Measurements from ENCODE around the gene IL1RN.

IL1RN gene

DNA sequence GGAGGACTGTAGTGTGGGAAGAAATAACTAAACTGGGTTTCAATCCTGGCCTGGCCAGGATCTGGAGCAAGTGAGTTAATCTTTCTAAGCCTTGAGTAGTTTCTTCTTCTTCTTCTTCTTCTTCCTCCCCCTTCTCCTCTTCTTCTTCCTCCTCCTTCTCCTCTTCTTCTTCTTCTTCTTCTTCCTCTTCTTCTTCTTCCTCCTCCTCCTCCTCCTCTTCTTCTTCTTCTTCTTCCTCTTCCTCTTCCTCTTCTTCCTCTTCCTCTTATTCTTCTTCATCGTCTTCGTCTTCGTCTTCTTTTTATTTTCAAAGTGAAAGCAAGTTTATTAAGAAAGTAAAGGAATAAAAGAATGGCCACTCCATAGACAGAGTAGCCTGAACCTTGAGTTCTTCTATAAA lies 6.5 kb upstream of the IL1RN start:
- no peaks in the 10 kb centered on the region for H3K36me3 ChIP-seq (ENCODE audit: insufficient read depth, low read length)
- H3K27me3 ChIP-seq (ENCODE audit: control insufficient read depth in 1 of 2, insufficient read depth in 2 of 2, low read length in 2 of 2), result no peaks in the 10 kb centered on the region
- no peak overlapping the region for H3K27ac ChIP-seq (ENCODE audit: low read depth, low read length)
- H3K4me1 ChIP-seq (ENCODE audit: insufficient read depth, low read length), result no peaks in the 10 kb centered on the region
- H3K4me3 ChIP-seq (ENCODE audit: low read depth in 1 of 2, low read length in 2 of 2), result no peak overlapping the region
- H3K9ac ChIP-seq (ENCODE audit: low read length), result no peak overlapping the region
- H3K9me3 ChIP-seq (ENCODE audit: low read length), result no peaks in the 10 kb centered on the region

DNA sequence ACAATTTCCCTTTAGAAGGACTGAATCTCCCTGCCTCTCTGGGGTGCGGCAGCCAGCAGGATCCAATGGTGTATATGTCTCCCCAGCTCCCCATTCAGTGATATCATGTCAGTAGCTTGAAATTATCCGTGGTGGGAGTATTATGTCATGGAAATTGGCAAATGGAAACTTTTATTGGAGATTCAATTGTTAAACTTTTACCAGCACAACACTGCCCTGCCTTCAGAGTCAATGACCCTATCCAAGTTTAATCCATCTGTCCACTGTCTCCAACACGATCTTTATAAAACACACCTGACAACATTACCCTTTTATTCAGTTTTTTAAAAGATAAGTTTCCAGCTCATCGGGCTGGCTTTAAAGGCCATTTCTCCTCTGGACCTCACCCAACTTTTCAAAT lies 5.0 kb upstream of the IL1RN start:
- Histone ChIP-seq H3K4me3 (ENCODE audit: low read depth in 1 of 2, low read length in 2 of 2) (no peak overlapping the region), H3K9me3 (ENCODE audit: low read length) (no peaks in the 10 kb centered on the region), H3K9ac (ENCODE audit: low read length) (no peak overlapping the region), H3K27me3 (ENCODE audit: control insufficient read depth in 1 of 2, insufficient read depth in 2 of 2, low read length in 2 of 2) (no peaks in the 10 kb centered on the region), H3K4me1 (ENCODE audit: insufficient read depth, low read length) (no peaks in the 10 kb centered on the region), H3K27ac (ENCODE audit: low read depth, low read length) (no peak overlapping the region), H3K36me3 (ENCODE audit: insufficient read depth, low read length) (no peaks in the 10 kb centered on the region)

DNA sequence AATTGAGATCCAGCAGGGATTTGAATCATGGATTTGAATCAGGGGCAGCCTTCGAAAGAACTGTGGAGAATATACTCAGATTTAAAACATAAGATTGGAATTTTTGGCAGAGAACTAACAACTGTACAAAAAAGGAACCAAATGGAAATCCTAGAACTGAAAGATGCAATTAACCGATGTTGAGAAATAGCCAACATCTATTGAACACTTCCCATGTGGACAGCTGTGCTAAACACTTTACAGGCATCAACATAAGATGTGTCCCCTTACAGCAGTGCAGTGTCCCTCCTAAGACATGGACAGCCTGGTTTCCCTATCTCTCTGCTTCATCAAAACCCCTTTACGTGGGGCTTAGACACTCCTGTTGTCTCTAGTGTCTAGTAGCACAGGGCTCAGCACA lies 3.7 kb upstream of the IL1RN start:
- Histone ChIP-seq H3K9me3 (ENCODE audit: low read length) (no peaks in the 10 kb centered on the region), H3K36me3 (ENCODE audit: insufficient read depth, low read length) (no peaks in the 10 kb centered on the region), H3K27ac (ENCODE audit: low read depth, low read length) (no peak overlapping the region), H3K4me1 (ENCODE audit: insufficient read depth, low read length) (no peaks in the 10 kb centered on the region), H3K4me3 (ENCODE audit: low read depth in 1 of 2, low read length in 2 of 2) (no peak overlapping the region), H3K27me3 (ENCODE audit: control insufficient read depth in 1 of 2, insufficient read depth in 2 of 2, low read length in 2 of 2) (no peaks in the 10 kb centered on the region), H3K9ac (ENCODE audit: low read length) (no peak overlapping the region)

DNA sequence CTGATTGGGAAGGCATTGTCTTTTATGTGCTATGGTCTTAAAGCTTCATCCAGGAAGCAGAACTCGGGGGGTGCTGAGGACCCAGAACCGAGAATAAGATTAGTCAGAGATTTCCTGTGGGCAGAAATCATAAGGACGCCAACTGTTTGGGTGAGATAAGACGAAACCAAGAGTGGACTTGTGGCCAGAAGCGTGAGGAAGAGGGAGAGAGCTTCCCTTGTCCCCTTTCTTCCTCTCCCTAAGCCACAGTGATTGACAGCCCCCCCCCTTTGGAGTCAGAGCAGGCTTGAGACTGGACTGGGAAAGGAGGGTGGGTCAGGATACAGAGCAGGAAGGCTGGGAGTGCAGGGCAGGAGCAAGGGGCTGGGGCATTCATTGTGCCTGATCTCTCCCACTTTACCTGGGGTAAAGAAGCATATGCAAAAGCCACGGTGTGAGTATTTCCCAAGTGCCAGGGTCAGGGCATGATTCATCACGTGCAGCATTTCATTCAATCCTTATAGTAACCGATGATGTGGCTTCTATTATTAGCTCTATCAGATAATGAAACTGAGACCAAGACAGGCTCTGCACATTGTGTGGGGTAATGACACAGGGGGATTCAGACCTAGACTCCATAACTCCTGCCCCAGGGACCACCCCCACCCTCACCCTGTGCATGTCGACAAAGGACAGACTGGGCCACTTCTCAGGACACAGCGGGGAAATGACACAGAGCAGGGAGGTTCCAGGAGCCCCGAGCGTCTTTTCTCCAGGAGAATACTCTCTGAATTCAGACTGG lies 3.0 kb upstream of the IL1RN start:
- no peak overlapping the region for H3K9ac ChIP-seq (ENCODE audit: low read length)
- no peak overlapping the region for H3K27ac ChIP-seq (ENCODE audit: low read depth, low read length)
- no peaks in the 10 kb centered on the region for H3K27me3 ChIP-seq (ENCODE audit: control insufficient read depth in 1 of 2, insufficient read depth in 2 of 2, low read length in 2 of 2)
- H3K4me1 ChIP-seq (ENCODE audit: insufficient read depth, low read length), result no peaks in the 10 kb centered on the region
- H3K4me3 ChIP-seq (ENCODE audit: low read depth in 1 of 2, low read length in 2 of 2), result no peak overlapping the region
- no peaks in the 10 kb centered on the region for H3K9me3 ChIP-seq (ENCODE audit: low read length)
- no peaks in the 10 kb centered on the region for H3K36me3 ChIP-seq (ENCODE audit: insufficient read depth, low read length)

DNA sequence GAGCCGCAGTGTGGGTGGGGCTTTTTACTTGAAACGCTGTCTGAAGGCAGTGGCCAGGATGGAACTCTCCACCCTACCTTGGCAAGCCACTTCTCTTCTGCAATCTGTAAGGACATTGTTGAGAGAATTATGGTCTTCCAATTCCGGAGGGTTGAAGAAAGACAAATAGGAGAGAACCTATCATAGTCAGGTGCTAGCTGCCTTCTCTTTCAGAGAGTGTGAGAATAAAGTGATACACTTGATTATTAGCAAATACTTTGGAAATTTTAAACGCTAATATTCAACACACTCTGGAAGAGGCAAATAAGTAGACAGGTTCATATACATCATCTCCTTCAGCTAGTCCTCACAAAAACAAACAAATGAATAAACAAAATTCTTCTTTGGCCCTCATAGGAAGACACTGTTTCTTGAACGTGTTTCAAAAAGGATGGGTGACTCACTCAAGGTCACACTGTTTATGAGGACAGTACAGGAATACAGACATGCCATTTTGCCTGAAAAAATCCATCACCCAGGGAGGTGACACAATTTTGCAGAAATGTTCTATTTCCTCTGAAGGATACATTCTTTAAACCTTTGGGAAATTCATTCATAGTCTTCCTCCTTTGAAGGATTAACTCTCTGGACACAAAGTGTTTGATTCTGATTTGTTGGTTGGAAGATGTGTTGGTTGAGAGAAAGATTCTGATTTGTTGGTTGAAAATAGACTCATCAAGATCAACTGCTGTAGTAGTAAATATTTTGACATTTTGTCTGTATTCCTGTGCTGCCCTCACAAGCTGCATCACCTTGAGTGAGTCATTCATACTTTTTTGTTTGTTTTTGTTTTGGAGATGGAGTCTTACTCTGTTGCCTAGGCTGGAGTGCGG lies 2.2 kb upstream of the IL1RN start:
- Histone ChIP-seq H3K27me3 (ENCODE audit: control insufficient read depth in 1 of 2, insufficient read depth in 2 of 2, low read length in 2 of 2) (no peaks in the 10 kb centered on the region), H3K9ac (ENCODE audit: low read length) (no peak overlapping the region)

DNA sequence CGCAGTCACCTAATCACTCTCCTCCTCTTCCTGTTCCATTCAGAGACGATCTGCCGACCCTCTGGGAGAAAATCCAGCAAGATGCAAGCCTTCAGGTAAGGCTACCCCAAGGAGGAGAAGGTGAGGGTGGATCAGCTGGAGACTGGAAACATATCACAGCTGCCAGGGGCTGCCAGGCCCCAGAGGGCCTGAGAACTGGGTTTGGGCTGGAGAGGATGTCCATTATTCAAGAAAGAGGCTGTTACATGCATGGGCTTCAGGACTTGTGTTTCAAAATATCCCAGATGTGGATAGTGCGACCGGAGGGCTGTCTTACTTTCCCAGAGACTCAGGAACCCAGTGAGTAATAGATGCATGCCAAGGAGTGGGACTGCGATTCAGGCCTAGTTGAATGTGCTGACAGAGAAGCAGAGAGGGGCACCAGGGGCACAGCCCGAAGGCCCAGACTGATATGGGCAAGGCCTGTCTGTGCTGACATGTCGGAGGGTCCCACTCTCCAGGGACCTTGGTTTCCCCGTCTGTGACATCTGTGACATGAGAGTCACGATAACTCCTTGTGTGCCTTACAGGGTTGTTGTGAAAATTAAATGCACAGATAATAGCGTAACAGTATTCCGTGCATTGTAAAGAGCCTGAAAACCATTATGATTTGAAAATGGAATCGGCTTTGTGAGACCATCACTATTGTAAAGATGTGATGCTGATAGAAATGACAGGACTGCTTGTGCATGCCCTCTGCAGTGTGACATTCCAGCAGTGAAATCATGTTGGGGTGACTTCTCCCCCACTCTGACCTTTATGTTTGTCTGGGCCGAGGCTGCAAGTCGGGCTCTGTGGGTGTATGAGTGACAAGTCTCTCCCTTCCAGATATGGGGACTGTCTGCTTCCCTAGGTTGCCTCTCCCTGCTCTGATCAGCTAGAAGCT lies 510 bp downstream of the IL1RN start:
- Histone ChIP-seq H3K4me3 (ENCODE audit: low read depth in 1 of 2, low read length in 2 of 2) (no peak overlapping the region), H3K9me3 (ENCODE audit: low read length) (no peaks in the 10 kb centered on the region), H3K27ac (ENCODE audit: low read depth, low read length) (no peak overlapping the region), H3K9ac (ENCODE audit: low read length) (no peak overlapping the region), H3K36me3 (ENCODE audit: insufficient read depth, low read length) (no peaks in the 10 kb centered on the region), H3K4me1 (ENCODE audit: insufficient read depth, low read length) (no peaks in the 10 kb centered on the region), H3K27me3 (ENCODE audit: control insufficient read depth in 1 of 2, insufficient read depth in 2 of 2, low read length in 2 of 2) (no peaks in the 10 kb centered on the region)

More for the DNA sequence above, 2.2 kb upstream of the IL1RN start:
- Histone ChIP-seq H3K4me1 (ENCODE audit: insufficient read depth, low read length) (no peaks in the 10 kb centered on the region), H3K4me3 (ENCODE audit: low read depth in 1 of 2, low read length in 2 of 2) (no peak overlapping the region), H3K36me3 (ENCODE audit: insufficient read depth, low read length) (no peaks in the 10 kb centered on the region), H3K27ac (ENCODE audit: low read depth, low read length) (no peak overlapping the region), H3K9me3 (ENCODE audit: low read length) (no peaks in the 10 kb centered on the region)

DNA sequence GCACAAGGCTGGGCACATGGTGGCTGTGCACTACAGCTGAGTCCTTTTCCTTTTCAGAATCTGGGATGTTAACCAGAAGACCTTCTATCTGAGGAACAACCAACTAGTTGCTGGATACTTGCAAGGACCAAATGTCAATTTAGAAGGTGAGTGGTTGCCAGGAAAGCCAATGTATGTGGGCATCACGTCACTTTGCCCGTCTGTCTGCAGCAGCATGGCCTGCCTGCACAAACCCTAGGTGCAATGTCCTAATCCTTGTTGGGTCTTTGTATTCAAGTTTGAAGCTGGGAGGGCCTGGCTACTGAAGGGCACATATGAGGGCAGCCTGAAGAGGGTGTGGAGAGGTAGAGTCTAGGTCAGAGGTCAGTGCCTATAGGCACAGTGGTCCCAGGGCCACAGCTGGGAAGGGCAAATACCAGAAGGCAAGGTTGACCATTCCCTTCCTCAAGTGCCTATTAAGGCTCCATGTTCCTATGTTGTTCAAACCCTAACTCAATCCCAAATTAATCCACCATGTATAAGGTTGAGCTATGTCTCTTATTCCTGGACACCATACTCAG lies 2.2 kb downstream of the IL1RN start:
- no peak overlapping the region for H3K4me3 ChIP-seq (ENCODE audit: low read depth in 1 of 2, low read length in 2 of 2)
- no peaks in the 10 kb centered on the region for H3K27me3 ChIP-seq (ENCODE audit: control insufficient read depth in 1 of 2, insufficient read depth in 2 of 2, low read length in 2 of 2)
- no peak overlapping the region for H3K27ac ChIP-seq (ENCODE audit: low read depth, low read length)
- no peak overlapping the region for H3K9ac ChIP-seq (ENCODE audit: low read length)
- H3K9me3 ChIP-seq (ENCODE audit: low read length), result no peaks in the 10 kb centered on the region
- H3K4me1 ChIP-seq (ENCODE audit: insufficient read depth, low read length), result no peaks in the 10 kb centered on the region
- H3K36me3 ChIP-seq (ENCODE audit: insufficient read depth, low read length), result no peaks in the 10 kb centered on the region

DNA sequence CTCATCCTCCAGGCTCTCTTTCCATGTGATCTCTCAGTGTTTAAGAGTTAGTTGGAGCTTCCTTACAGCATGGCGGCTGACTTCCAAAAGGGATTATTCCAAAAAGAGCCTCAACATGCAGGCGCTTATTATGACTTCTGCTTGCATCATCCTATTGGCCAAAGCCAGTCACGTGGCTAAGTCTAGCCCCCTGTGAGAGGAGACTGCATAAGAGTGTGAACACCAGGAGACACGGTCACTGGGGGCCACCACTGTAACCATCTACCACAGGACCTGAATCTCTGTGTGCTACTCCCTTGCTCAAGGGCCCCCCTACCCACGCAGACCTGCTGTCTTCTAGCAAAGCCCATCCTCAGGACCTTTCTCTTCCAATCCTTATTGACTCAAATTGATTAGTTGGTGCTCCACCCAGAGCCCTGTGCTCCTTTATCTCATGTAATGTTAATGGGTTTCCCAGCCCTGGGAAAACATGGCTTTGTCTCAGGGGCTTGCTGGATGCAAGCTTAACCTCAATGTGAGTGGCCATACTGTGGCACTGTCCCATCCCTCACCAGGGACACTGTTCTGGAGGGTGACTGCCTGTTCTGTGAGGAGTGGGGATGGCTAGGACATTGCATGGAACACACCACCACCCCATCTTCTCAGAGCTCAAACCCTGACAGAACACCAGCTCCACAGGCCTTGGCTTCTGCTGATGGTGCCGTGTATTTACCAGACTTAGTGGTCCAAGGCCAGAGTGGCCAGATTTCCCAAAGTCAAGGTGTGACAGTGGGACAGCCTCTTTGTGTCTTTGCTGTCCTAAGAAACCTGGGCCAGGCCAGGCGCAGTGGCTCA lies 4.2 kb downstream of the IL1RN start:
- no peak overlapping the region for H3K4me3 ChIP-seq (ENCODE audit: low read depth in 1 of 2, low read length in 2 of 2)
- H3K9me3 ChIP-seq (ENCODE audit: low read length), result no peaks in the 10 kb centered on the region
- no peak overlapping the region for H3K27ac ChIP-seq (ENCODE audit: low read depth, low read length)
- H3K27me3 ChIP-seq (ENCODE audit: control insufficient read depth in 1 of 2, insufficient read depth in 2 of 2, low read length in 2 of 2), result no peaks in the 10 kb centered on the region
- no peaks in the 10 kb centered on the region for H3K36me3 ChIP-seq (ENCODE audit: insufficient read depth, low read length)
- no peaks in the 10 kb centered on the region for H3K4me1 ChIP-seq (ENCODE audit: insufficient read depth, low read length)
- H3K9ac ChIP-seq (ENCODE audit: low read length), result no peak overlapping the region

DNA sequence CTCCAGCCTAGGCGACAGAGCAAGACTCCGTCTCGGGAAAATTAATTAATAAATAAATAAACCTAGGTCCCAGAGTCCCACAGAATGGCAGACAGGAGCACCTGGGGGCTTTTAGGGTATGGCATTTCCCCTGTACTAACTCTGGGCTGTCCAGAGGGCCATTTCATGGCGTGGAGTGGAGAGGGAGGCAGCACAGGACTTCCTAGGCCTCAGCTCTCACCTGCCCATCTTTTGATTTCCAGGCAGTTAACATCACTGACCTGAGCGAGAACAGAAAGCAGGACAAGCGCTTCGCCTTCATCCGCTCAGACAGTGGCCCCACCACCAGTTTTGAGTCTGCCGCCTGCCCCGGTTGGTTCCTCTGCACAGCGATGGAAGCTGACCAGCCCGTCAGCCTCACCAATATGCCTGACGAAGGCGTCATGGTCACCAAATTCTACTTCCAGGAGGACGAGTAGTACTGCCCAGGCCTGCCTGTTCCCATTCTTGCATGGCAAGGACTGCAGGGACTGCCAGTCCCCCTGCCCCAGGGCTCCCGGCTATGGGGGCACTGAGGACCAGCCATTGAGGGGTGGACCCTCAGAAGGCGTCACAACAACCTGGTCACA lies 5.1 kb downstream of the IL1RN start:
- Histone ChIP-seq H3K9me3 (ENCODE audit: low read length) (no peaks in the 10 kb centered on the region), H3K27me3 (ENCODE audit: control insufficient read depth in 1 of 2, insufficient read depth in 2 of 2, low read length in 2 of 2) (no peaks in the 10 kb centered on the region), H3K27ac (ENCODE audit: low read depth, low read length) (no peak overlapping the region), H3K36me3 (ENCODE audit: insufficient read depth, low read length) (no peaks in the 10 kb centered on the region), H3K9ac (ENCODE audit: low read length) (no peak overlapping the region), H3K4me1 (ENCODE audit: insufficient read depth, low read length) (no peaks in the 10 kb centered on the region), H3K4me3 (ENCODE audit: low read depth in 1 of 2, low read length in 2 of 2) (no peak overlapping the region)
